ENCODE data around the gene CD47.

CD47 gene

DNA sequence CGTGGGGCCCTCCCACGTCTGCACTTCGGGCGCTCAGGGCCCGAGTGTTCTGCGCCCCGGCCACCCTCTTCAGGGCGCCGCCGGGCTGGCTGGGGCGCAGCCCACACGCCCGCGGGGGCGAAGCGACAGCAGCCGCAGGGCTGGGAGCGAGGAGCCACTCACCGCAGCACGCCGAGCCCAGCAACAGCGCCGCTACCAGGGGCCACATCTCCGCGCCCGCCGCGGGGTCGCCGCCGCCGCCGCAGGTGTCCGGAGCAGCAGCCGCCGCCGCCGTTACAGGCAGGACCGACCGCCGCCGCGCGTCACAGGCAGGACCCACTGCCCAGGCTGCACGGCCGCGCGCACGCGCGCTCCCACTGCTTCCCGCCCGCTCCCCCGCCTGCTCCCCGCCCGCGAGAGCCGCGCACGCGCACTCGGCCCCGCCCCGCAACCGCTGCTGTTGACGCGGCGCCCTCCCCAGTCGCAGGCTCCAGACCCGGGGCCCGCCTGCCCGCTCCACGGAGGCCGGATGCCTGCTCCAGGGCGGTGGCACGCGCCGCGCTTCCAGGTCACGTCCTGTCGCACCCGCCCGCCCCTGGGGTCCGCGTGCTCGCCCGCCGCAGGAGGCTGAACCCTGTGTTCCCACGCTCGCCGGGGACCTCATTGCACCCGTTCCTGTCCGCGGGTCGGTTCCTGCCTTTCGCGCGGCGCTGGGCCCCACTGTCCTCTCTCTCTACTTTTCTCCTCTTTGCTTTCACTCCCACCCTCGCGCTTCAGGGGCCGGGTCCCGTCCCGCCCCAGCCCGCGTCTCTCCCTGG is at the start of gene CD47:
TSS of gene CD47 (minus strand) at position 331 of the 797 bp plus-strand sequence. CDS start at position 208, 123 bp downstream.
- peak; percentile 99 for DNase-seq

DNA sequence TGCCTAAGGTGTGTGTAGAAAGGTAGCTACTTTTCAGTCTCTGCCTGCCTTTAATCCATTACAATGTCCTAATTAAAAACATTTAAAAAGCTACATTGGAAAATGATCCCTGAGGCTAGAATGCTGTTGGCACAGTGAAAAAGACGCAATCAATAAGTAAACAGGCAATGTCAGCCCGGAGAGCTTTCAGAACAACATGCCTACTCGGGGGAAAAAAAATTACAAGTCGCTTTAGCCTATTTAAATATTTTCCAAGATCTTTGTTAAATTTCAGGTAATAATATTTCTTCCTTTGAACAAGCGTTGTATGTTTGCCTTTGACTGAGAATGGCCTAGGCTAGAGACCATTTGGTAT is 46.6 kb upstream of the CD47 start:
- DNase-seq: no peak

DNA sequence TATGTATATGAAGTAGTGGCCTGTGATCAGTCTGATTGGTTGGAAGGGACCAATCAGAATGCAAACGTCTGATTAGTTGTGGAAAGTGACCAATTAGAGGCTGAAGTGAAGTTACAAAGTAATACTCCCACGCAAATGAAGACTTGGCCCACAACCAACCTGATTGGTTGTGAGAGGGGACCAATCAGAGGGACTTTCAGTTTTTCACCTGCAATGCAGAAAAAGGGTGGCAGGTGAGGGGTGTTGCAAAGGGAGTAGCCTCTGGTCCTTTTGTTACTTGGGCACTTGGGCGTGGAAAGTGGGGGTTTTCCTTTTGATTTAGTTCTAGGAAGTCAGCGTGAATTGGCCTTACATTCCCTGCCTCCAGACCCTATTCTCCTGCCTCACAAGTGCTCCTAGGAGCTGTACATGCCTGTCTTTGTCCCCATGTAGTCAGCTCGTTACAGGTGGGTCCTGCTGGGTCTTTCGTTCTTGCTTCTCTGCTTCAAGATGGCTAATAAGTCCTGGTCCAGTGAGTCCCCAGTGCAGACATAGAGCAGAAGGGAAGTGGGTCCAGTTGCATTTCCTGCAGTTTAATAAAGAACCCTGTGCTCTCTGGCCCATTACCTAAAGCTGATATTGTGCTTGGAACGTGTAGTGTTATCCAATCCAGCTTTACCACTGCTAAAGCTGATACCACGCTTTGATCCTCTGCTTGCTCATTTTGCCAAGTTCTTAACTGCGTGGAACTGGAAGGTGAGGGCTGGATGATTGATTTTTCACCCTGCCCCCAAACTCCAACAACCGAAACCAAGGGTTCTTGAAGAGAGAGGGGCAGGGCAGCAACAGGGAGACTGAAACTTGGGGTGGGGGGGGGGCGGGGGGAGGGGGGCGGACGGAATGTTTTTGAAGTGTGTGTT is 46.0 kb upstream of the CD47 start:
- no peak for DNase-seq

DNA sequence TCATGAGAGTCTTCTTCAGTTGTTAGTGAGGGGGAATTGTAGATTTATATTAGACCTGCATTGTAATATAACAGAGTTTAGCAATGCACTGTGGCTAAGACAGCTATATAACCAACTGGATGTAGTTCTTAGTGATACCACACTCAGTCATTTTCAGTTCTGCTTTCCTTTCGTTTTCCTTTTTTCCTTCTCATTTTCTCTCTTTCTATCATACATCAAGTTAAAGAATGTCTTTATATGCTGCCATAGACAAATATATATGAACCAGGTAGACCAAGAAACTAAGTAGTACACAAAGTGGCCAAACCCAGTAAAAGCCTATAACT is 43.7 kb upstream of the CD47 start:
- no peak for DNase-seq

DNA sequence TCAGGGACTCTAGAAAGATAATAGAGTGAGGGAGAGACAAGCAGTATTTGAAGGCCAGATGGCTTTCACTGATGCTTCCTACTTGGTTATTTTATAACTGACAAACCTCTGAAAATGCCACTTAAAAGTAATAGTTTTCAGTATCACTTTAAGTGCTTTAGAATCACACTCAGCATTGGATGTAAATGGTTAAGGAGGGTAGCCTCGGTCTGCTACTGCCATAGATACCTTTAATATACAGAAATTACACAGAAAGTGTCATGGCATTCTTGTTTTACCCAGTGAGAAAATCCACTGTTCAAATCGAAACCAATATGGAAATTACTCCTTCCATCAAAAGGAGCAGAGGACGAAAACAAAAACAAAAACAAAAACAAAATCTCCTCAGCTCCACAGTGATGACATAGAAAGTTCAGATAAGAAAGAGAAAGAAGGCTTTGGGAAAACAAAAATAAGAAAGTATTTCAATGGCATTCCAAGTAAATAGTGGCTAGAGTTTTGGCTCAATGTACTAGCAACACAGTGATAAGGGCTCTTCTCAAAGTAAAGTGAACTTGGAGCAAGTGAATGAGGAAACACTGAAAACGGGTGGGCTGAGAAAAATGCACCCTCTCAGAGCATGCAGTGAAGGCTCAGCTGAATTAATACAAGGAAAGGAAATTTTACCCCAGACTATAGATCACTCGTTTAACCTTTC is 43.2 kb upstream of the CD47 start:
- no peak for DNase-seq

DNA sequence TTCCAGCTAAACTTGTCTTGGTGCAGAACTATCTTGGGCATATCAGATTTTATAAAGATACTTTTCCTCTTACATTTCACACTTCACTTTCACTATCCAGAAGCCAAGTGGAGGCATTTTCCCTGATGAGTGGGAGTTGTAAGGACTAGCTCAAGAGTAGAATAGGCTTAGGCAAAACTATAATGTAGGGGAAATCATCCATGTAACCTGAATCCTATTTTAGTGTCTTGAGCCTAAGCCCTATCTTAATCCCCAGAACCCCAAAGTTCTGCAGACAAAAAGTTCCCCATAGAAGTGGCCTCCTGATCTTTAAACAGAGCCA is 42.2 kb upstream of the CD47 start:
- DNase-seq: no peak

DNA sequence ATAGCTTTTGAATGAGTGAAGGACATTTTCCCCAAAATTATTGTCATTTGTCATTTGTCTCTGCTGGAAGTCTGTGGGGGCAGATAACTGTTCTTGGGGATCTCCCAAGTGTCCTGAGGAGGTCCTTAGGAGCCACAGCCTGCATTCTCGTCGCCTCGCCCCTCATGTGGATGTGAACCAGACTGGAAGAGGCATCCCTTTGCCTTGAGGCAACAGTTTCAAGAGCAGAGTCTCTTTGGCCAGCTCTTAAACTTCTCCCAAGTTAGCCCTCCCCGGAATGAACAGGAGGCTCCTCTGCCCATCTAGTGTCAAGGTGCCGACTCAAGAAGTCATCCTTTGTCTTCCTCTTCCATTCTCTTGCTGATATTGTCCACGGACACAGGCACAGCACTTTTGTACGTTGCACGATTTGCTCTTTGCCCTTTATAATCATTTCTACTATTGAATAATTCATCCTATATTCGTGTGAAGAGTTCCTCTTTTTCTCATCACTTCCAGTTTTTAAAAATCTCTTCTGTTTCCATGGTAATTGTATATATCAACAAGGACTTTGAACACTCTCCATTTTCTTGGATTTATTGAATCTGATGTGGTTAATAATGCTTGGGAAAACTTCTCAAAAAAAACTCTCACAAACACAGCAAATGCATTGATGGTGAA is 40.8 kb upstream of the CD47 start:
- DNase-seq: no peak

DNA sequence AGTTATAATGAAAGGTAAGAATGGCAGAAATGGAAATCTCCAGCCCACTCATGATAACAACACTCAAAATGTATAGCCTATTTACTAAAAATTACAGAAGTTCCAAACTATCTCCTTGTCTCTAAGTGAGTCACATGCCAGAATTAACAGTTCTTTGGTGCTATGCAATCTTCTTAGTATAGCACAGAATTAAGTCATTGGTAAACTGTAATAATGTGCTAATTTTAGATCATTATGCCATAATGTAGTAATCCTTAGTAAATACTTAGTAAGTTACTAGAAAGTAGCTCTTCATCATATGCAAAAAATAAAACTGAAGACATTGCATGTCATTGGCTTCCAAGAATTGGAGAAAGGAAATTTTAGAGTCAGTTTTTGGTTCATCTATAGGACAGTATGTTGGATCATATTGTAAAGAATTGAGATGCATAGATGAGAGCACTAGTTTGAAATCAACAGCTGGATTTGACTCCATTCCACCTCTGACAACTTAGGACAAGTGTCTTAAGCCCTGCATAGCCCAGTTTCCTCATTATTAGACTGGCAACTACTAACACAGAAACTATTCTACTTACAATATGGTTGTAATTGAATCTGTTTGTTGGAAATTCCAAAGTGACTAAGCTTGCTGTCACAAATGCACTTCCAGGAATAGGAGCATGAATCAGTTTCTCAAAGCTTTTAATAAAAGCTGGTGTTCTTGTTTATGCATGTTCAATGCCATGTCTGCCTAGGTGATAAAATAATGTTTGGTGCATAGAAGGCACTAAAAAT is 40.1 kb upstream of the CD47 start:
- DNase-seq: no peak

DNA sequence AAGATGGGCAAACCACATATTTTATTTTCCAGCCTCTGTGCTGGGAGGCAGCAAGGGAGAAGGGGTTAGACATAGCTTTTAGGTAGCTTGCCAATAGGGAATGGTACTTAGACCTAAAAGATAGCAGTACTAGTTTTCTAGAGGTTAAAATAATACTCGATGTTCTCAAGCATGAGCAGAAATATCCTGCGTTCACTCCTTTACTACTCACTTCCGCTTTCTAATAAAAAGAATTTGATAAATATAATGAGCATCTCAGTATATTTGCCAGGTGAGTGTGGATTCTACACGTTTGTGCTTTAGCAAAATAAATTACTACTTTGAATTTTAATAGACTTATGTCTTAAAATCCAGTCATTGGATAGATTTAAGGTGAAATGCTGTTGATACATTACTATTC is 39.4 kb upstream of the CD47 start:
- DNase-seq: no peak

DNA sequence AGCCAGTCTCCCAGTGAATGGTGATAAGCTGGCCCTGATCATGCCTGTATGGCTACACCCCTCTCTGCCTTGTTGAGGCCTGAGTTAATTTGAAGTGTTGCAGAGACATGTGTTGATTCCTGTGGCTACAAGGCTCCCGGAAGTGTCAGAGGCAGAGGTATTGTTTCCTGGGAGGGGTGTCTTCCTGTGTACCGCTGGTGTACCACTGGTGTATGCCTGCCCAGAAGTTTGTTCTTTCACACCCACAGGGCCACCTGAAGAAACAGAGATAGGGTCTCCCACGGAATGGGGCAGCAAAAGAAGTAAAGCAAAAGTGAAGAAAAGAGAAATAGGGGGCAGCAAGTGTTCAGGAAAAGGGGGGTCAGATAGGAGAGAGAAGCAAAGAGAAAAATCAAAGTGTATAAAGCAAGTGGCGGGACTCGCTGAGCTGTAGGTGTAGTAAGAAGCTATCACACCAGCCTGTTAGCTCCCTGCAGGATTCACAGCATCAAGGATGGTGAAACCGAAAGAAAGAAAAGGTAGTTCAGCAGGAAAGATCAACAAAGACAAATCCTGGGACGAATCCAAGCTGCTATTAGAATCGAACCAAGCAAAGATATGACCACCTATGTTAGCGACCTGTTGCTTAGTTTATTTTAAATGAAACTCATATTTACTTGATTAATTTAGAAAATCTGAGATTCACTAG is 36.6 kb upstream of the CD47 start:
- peak; percentile 69 for DNase-seq

DNA sequence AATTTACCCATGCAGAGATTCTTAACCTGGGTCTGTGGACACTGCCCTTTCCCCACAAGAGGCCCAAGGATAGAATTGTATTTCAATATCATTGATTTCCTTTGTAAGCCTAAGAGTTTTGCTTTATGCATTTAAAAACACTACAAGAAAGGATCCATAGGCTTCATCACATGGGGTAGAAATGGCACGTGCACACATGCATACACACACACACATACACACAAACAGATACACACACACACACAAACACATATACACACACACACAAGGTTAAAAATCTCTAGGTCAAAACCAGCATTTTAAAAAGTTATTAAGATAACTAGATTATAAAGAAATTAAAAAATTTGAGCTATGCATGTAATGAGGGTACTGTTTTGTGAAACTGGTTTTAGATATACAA is 35.5 kb upstream of the CD47 start:
- no peak for DNase-seq

DNA sequence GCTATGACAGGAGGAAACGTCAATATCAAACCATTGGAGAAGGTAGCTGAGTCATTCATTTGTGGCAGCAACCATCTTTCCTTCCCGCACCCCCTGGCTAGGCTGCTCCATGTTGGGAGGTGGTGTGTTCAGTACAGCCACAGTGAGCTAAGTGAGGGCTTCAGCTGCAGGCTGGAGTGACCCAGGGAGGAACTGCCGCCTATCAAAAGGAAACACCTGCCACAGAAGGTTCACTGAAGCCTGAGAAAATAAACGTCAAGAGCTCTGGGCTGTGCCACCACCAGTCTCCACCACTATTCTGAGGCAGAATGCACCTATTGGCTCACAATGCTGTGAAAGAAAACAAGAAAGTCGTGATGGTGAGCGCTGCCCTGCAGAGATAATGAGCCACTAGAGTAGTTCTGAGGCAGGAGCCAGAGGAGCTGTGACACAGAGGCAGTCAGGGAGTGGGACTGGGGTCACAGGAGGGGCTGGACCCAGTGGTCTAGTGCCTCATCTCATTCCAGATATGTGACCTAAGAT is 34.8 kb upstream of the CD47 start:
- peak; percentile 78 for DNase-seq

DNA sequence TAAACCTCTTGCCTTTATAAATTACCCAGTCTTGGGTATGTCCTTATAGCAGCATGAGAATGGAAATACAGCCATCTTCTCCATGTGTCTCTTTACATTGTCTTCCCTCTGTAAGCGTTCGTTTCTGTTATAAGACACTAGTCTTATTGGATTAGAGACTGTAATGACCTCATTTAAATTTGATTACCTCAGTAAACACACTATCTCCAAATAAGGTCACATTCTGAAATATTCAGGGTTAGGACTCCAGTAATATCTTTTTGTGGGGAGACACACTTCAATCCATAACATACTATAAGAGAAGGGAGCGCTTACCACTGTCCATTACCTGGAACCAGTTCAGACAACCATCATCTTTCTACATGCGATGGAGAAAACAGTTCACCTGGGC is 34.3 kb upstream of the CD47 start:
- no peak for DNase-seq

DNA sequence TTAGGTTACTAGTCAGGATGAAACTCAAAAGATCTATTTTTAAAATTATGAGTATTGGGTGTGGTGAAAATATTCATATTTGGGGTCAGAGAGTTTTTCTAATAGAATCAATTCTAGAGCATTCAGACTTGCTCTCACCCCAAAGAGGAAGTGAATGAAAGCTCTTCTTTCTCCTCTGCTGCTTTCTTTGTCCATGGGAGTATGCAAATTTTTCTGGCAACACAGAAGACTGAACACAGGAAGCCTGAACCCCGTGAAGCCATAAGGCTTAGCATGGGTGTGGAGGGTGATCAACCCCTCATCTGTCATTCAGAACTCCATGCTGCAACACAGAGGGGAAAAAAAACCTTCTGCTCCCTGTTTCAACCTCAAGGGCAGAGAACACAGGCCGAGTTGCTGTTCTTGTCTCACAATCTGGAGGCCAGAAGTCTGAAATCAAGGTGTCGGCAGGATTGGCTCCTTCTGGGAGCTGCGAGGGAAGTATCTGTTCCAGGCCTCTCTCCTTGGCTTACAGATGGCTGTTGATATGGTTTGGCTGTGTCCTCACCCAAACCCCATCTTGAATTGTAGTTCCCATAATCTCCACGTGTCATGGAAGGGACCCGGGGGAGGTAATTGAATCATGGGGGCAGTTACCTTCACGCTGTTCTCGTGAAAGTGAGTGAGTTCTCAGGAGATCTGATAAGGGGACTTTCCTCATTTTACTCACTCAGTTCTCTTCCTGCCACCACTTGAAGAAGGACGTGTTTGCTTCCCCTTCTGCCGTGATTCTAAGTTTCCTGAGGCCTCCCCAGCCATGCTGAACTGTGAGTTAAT is 33.7 kb upstream of the CD47 start:
- peak; percentile 78 for DNase-seq

DNA sequence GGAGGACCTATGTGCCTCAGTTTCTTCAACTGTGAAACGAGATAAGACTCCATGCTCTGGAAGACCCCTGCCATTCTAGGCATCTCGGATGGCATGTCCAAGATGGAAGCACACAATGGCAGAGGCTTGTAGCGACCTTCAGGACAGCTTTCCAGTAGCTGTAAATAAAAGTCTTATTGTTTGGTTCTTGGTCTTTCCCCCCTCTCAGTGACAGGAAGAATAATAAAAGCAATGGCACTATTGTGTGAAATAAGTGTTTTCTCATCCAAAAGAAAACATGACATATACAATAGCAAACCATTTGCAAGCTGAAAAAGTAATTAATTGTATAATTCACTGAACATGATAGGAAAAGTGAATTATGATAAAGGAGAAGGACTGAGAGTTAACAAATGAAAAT is 32.5 kb upstream of the CD47 start:
- DNase-seq: no peak

DNA sequence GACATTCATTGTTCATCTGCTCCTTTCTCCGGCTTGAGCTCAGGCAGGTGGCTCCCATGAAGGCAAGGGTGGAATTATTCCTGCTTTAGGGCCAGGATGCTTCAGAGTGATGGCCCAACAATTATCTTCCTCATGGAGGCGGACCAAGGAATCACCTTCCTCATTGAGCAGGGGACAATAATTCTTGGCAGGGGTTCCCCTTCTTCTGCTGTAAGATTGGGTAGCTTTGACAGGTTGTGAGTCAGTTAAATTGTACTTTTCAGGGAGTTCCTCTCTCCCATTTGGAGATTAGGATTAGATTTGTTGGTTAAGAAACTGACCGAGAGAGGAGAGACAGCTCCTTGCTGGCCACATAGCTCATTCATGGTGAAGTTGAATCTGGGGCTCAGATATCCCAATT is 31.4 kb upstream of the CD47 start:
- no peak for DNase-seq

DNA sequence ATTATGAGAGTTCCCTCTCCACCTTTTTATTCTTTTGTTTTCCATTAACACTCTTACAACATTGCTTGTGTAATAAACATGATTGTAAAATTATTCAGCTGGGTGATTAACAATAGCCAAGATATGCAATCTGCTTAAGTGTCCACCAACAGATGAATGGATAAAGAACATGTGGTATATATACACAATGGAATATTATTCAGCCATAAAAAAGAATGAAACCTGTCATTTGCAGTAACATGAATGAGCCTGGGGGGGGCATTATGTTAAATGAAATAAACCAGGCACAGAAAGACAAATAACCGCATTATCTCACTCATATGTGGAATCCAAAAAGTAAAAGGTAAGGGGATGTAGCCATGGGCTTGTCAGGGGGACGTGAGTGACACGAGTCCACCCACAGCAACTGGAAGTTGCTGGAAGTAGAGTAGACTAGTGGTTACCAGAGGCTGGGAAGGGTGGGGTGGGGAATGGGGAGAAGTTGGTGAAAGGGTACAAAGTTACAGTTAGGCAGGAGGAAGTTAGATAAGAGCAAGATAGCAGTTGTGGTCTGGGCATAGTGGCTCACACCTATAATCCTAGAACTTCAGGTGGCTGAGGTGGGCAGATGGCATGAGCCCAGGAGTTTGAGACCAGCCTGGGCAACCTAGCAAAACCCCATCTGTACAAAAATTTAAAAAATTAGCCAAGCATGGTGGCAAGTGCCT is 28.7 kb upstream of the CD47 start:
- no peak for DNase-seq

DNA sequence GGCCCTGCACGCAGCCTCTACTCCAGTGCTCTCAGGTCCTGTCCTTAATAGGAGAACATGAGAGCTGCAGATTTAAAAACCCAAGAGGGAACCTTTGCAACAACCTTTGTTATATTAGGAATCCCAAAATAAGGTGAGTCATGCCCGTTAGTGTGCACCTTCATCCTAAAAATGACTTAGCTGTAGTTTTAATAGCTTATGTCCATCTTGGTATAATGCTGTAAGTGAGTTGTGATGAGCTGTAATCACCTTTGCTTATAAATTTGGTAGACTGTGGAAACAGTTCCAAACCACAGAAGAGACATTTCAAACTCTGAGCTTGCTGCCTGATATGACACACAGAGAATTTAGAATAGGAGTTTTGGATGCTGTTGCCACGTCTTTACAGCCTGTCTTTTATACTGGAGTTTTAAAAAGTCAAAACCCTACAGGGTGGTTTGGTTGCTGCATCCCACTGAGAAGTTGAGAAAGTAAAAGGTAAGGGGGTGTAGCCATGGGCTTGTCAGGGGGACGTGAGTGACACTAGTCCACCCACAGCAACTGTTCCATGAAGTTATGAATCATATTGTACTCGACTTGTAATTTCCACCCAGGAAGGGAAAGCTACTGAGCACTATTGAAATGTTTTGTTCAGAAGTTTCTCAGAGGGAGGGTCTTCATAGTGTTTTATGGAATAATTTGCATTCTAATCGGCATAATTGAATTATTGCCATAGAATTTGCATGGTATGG is 27.4 kb upstream of the CD47 start:
- DNase-seq: no peak

DNA sequence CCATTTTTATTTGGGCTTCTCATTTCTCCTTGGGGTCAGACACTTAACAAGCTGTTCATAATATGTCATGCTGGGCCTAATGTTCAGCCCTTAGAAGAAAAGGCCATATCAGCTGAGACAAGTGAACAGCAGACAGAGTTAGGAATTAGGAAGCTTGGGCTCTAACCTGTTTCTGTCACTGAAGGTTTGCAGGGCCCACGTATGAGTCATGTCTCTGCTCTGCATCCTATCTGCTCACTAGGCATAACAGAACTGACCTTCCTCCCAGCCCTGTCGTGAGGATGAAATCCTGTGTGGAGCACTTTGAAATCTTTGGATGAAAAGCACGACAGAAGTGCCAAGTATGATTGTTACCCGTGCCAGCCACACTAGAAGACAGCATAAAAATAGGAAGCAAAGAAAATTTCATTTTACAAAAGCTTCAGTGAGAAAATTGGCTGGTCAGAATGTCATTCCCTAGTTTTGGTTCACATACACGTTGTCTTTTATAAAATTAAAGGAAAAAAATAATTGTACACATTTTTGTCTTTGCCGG is 26.5 kb upstream of the CD47 start:
- no peak for DNase-seq
